GM19099 (cell line): Measurements from ENCODE around the gene LTBP2.

Experiments
- POLR2A ChIP-seq: IDR thresholded peaks from 3 replicates; pipeline ENCODE4 v1.6.1; 2011; ENCODE audit warnings: low read depth; ENCODE audit not compliant: insufficient read length; ENCODE audit errors: extremely low read depth

LTBP2 gene

DNA sequence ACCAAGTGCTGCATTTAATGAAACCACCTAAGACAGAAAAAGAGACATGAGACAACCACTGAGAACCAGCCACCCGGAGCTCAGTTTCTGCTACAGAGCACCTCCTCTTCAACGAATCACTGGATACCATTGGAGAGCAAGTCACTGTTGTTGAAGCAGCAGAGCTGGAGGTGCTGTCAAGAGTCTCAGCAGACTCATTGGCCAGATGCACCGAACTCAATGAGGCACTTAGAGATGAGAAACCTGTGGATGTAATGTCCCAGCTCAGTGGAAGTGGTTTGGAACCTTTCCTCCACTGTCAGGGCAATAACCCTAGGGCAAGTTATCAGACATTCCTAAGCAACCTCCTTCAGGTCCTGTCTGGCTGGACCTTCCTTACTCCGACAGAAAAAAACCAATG lies 132.0 kb downstream of the LTBP2 start:
- no peak for TF ChIP-seq POLR2A

DNA sequence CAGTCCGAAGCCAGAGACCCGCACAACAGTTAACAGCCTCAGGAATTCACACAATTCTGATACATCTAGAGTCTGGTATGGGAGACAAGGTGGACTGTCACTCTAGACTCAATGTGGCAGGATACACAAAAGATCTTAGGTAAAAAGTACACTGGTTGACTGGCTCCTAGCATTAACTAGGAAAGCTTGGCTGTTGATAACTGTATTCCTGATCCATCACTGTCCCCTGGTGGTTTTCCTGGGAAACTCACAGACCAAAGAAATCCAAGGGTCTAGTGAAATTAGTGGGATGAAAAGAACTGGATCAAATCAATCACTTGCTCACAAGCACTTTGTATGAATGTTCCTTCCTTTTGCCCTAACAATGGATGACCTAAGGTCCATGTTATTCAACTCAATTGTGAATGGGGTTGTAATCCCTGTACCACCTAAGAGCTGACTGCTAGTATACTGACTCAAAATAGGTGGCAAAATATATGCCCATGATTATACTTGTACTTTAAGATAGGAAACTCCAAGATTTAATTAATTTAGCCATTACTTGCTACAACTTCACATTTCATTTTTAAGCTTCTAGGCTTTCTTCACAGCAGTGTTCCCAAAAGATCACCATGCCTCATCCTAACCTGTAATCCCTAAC lies 132.9 kb downstream of the LTBP2 start:
- no peak for TF ChIP-seq POLR2A

DNA sequence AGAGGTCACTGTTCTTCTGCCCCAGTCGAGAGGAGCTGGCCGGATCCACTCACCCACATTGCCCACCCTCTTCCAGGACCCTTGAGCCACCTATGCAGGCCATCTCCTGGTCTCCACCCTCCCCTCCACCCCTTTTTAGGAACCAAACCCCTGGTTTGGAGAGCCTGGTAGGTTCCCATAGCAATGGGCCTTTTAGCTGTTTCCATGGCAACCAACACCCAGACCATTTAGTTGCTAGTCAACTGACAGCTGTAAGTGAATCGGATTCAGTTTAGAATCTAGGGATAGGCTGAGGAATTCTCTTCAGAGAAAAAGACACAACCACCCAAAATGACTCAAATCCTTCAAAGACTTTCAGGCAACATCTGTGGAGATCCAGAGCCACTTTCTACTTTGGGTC lies 135.4 kb downstream of the LTBP2 start:
- TF ChIP-seq POLR2A = no peak

DNA sequence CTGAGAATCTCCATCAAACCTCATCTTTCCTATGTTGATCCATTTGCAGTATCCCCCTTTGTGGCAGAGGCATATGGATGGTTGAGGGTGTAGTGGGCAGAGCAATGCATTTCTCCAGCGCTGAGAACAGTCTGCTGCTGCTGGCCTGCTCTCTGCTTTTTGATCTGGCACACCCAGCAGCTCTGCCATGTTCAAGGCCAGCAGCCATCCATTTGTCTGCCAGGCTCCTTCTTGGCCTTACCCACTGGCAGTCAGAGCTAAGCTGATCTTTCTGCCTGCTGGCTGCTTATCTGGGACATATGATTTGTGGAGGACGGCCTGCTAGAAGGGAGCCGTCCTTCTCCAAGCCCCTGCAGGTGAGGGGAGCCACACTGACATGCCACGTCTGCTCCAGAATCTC lies 135.9 kb downstream of the LTBP2 start:
- TF ChIP-seq POLR2A = no peak

GRCh38 chr14:74475678-74476077 lies 136.4 kb downstream of the LTBP2 start:
- TF ChIP-seq POLR2A = no peak

GRCh38 chr14:74474376-74474775 lies 137.7 kb downstream of the LTBP2 start:
- no peak for TF ChIP-seq POLR2A

GRCh38 chr14:74472601-74473000 lies 139.4 kb downstream of the LTBP2 start:
- TF ChIP-seq POLR2A = no peak

- TF ChIP-seq POLR2A = no peak
Measured at GRCh38 chr14:74469548-74470518, 142.2 kb downstream of the LTBP2 start.

GRCh38 chr14:74468513-74468912 lies 143.5 kb downstream of the LTBP2 start:
- TF ChIP-seq POLR2A = no peak

DNA sequence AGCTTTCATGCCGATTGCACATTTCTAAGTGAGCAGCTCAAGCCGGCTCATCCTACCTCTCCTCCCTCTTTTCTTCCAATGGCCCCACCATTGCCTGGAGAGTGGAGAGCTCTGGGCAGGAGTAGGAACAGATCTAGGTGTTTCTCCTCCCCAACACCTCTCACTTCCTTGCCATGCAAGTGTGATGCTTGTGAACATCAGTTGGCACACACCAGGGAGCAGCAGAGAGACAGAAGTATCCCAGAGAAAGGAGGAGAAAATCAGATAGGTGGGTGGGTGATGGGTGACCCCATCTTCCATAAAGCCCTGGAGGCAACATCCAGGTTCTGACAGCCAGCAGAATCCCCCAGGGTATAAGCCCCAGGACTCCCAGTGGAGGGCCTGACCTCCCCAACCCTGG lies 146.7 kb downstream of the LTBP2 start:
- no peak for TF ChIP-seq POLR2A

DNA sequence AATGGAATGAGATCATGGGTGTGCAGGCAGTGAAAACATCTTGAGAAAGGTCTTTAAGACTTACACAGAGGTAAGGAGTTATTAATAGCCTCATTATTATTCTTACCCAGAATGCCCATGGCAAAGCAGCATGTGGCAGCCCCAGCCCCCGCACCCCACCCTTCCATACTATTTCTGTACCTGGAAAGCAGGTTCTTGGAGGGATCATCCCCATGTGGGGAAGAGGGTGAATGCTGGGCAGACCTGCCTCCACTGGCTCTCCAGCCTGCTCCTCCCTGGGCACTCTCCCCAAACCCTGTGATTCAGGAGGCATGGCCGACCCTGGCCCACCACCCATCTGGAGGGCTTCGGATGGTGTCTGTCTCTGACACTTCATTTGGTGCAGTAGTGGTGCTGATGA lies 147.3 kb downstream of the LTBP2 start:
- TF ChIP-seq POLR2A = no peak

DNA sequence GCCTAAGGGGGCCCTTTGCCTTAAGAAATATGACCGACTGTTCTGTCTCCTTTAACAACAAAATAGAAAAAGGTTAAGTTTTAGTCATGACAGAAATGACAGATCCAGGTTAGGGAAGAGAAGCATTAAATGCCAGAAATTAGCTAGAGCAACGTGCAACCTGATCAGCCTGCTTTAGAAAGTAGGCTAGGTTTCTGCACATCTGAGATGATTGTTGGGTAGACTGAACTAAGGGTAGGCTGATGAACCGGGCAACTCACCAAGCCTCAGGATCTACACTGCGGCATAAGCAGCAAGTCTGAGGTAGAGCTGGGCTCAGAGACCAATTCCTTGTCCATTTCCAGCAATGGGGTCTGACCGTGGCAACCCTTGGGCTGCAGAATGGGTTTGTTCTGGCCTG lies 148.3 kb downstream of the LTBP2 start:
- no peak for TF ChIP-seq POLR2A

DNA sequence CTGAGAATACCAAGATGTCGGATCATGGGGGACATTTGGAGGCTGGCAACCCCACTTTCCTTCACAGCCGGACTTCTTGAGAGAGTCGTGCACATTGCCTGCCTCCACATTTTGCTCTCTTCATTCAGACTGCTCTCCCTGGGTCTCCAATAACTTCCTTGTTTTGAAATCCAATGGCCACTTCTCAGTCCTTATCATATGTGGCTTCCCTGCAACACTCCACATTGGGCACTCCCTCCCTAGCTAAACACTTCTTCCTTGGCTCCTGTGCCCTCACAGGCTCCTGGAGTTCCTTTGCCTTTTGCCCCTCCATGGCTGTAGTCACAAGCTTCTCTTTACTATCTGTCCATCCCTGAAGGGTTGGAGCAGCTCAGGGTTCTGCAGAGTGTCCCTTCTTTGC lies 149.0 kb downstream of the LTBP2 start:
- TF ChIP-seq POLR2A = no peak

DNA sequence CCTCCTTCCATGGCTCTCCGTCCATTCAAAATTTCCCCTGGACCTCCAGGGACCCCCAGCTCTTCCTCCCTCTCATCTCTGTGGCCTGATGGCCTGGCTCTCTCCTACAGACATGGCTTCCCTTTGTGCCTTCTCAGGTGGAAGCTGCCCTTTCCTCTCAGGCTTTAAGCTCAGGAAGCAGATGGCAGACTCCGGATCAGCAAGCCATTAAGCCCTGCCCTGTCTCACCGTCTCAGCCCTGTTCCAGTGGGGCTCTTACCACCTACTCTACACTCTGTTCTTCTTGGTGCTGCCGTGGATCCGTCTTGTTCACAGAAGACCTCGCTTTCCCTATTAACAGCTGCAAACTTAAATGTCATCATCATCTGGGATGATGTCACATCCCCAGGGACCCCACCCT lies 152.1 kb downstream of the LTBP2 start:
- TF ChIP-seq POLR2A = no peak

DNA sequence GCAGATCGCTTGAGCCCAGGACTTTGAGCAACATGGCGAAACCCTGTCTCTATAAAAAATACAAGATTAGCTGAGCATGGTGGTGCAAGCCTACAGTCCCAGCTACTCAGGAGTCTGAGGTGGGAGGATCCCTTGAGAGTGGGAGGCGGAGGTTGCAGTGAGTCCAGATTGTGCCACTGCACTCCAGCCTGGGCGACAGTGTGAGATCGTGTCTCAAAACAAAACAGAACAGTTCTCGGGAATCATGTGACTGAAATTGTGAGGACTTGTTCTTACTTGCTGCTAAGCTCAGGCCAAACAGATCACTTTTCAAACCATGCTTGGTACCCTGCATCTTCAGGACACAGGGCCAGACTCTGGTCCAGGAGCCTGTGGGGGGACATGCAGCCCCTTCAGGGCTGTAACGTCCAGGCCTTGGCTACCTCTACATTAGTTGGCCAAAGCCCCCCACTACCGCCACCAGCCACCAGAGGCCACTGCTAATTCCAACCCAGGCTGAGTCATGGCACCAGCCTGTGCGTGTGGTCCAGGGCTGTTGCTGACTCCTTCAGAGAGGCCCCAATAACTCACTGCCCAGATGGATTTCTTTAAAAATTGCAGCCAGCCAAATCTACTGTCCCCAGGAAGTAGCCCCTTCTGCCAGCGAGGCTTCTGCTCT lies 152.6 kb downstream of the LTBP2 start:
- TF ChIP-seq POLR2A = no peak

GRCh38 chr14:74457565-74457895 lies 154.5 kb downstream of the LTBP2 start:
- no peak for TF ChIP-seq POLR2A

DNA sequence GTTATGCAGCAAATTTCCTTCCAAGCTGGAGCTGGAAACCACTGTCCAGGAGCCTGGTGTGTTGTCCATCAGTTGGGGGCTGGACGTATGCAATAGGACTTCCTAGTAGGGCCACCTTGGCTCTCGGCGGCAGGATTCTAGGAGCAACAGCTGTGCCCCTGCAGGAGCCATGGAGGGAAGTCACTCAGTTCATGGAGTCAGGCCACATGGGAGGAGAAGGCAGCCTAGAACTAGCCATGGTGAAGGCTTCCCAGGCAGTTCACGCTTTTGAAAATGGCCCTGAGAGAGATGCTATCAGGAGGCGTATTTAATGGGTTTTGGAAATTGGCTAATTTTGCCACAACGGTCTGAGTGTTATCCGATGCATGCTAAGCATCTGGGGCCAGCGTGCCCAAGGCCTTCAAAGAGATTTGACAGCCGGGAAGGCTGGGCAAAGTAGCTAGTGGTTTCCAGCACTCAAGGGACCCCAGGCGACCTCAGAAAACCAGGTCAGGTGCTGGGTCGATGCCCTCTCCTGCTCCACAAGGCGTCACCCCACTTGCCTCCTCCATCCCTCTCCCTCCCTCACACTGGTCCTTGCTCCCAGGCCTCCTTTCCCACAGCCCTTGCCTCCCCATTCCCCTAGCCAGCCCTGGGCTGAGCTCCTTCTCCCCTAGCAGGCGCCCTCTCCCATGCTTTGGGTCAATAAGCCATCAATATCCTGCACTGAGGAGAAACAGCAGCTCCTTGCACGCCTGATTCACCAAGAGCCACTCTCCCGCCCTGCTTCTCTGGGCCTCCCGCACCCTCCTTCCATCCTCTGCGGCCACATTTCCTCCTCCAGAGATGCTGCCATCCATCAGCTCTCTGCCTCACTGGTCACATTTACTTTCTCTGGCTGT lies 155.1 kb downstream of the LTBP2 start:
- no peak for TF ChIP-seq POLR2A
